SU-DHL-6 (cell line): Measurements from ENCODE around the gene PKNOX2.

ENCODE experiments used
- H2AFZ ChIP-seq: fragments of 200-600 bp; sonication (generic); 2 replicates; pipeline ENCODE4 v1.6.1; 2014; ENCODE audit warnings: low read depth, mild to moderate bottlenecking, moderate library complexity, mixed read lengths, antibody characterized with exemption, low read length; ENCODE audit not compliant: severe bottlenecking
- H3F3A ChIP-seq: fragments of 200-600 bp; shearing (Covaris generic); 2 replicates; pipeline ENCODE4 v1.6.0; 2016; ENCODE audit warnings: antibody characterized with exemption, mild to moderate bottlenecking; ENCODE audit not compliant: insufficient read depth
- H3K27ac ChIP-seq: fragments of 200-600 bp; sonication (generic); 2 replicates; pipeline ENCODE4 v1.5.1; 2016; ENCODE audit warnings: low read depth, mild to moderate bottlenecking, low read length, moderate library complexity, mixed read lengths
- H3K27me3 ChIP-seq: fragments of 200-600 bp; sonication (generic), shearing (Covaris generic); 2 replicates; pipeline ENCODE4 v1.6.0; 2014; ENCODE audit warnings: mild to moderate bottlenecking, low read length
- H3K36me3 ChIP-seq: fragments of 200-600 bp; sonication (generic); 2 replicates; pipeline ENCODE4 v1.6.1; 2014; ENCODE audit warnings: mild to moderate bottlenecking, low read length, mixed read lengths
- H3K4me2 ChIP-seq: fragments of 300-600, 200-600 bp; shearing (Covaris generic), sonication (generic); 2 replicates; pipeline ENCODE4 v1.6.0; 2014; ENCODE audit warnings: low read length, low read depth, mild to moderate bottlenecking; ENCODE audit not compliant: poor library complexity, severe bottlenecking
- H3K4me3 ChIP-seq: fragments of 200-600 bp; sonication (generic); 2 replicates; pipeline ENCODE4 v1.5.1; 2014; ENCODE audit warnings: antibody characterized with exemption, low read length, mild to moderate bottlenecking, mixed read lengths; ENCODE audit not compliant: insufficient read depth, poor library complexity, severe bottlenecking
- H3K79me2 ChIP-seq: fragments of 200-600 bp; sonication (generic); 2 replicates; pipeline ENCODE4 v1.6.1; 2014; ENCODE audit warnings: mild to moderate bottlenecking, low read length, moderate library complexity; ENCODE audit not compliant: insufficient read depth
- H3K9ac ChIP-seq: fragments of 200-600 bp; sonication (generic); 2 replicates; pipeline ENCODE4 v1.7.0; 2014; ENCODE audit warnings: mild to moderate bottlenecking, low read length
- H3K9me2 ChIP-seq: fragments of 200-600 bp; sonication (generic); replicated peaks from 2 replicates; pipeline ENCODE4 v1.6.1; 2014; ENCODE audit warnings: low read length; ENCODE audit not compliant: insufficient read depth
- H3K9me3 ChIP-seq: fragments of 200-600 bp; sonication (generic); 2 replicates; pipeline ENCODE4 v1.6.1; 2014; ENCODE audit warnings: low read length, mixed read lengths; ENCODE audit not compliant: insufficient read depth
- H4K20me1 ChIP-seq: fragments of 200-600 bp; sonication (generic); 2 replicates; pipeline ENCODE4 v1.6.1; 2014; ENCODE audit warnings: low read depth, mild to moderate bottlenecking, antibody characterized with exemption, low read length, moderate library complexity, mixed read lengths
- EZH2phosphoT487 ChIP-seq: fragments of 200-600 bp; sonication (generic), shearing (Covaris generic); conservative IDR thresholded peaks from 2 replicates; pipeline ENCODE4 v1.6.1; 2018; ENCODE audit warnings: mild to moderate bottlenecking, antibody characterized with exemption, low read length, moderate library complexity, mixed read lengths
- TF ChIP-seq, protein P1 (sequence below): fragments of 200-600 bp; sonication (generic); IDR thresholded peaks from one replicate; pipeline ENCODE4 v1.5.1; 2017; ENCODE audit warnings: antibody characterized with exemption, mild to moderate bottlenecking, low read length, moderate library complexity; ENCODE audit not compliant: insufficient read depth, poor library complexity, severe bottlenecking

The PKNOX2 gene

DNA sequence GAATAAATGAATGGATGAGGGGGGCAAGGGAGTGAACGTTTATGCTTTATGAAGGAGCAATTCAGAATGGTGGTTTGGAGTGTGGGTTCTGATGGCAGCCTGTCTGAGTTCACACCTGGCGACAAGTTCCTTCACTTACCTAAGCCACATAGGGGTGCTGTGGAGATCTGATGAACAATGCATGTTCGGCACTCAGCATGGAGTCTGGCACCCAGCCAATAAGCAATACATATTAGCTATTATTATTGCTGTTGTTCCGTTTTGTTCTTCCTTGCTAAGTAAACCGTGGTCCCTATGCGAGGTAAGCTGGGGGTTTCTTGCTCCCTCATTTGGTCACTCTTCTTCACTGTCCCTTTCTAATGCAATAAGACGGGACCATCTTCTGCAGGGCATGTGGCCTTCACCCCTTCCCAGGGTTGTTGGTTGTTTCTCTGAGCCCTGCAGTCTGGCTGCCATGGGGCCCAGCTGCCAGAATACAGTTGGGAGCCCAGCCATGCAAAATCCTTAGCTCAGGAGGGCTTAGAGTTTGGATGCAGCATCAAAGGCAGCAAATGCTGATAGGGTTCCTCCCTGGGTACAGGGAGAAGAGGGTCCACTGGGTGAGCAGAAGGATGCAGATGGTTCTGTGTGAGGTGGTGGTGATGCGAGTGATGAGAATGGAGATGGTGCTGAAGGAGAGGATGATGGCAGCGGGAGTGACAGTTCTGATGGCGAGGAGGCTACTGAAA lies 6.4 kb upstream of the PKNOX2 start:
- Histone ChIP-seq H3K9me2 (no peaks in the 10 kb centered on the region), H3K4me3 (no peak overlapping the region), H2AFZ (no peak overlapping the region), H3K27ac (no peak overlapping the region), H3K9me3 (peaks cover 5% of the 10 kb centered on the region; the same call in 1 of the 2 replicates), H3K36me3 (no peaks in the 10 kb centered on the region), H3F3A (no peaks in the 10 kb centered on the region), H3K4me2 (no peak overlapping the region), H4K20me1 (no peaks in the 10 kb centered on the region), H3K9ac (no peak overlapping the region), H3K79me2 (no peaks in the 10 kb centered on the region), H3K27me3 (no peaks in the 10 kb centered on the region)
- TF ChIP-seq, protein P1, sequence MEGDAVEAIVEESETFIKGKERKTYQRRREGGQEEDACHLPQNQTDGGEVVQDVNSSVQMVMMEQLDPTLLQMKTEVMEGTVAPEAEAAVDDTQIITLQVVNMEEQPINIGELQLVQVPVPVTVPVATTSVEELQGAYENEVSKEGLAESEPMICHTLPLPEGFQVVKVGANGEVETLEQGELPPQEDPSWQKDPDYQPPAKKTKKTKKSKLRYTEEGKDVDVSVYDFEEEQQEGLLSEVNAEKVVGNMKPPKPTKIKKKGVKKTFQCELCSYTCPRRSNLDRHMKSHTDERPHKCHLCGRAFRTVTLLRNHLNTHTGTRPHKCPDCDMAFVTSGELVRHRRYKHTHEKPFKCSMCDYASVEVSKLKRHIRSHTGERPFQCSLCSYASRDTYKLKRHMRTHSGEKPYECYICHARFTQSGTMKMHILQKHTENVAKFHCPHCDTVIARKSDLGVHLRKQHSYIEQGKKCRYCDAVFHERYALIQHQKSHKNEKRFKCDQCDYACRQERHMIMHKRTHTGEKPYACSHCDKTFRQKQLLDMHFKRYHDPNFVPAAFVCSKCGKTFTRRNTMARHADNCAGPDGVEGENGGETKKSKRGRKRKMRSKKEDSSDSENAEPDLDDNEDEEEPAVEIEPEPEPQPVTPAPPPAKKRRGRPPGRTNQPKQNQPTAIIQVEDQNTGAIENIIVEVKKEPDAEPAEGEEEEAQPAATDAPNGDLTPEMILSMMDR, result no peak
- no peak for TF ChIP-seq EZH2phosphoT487

DNA sequence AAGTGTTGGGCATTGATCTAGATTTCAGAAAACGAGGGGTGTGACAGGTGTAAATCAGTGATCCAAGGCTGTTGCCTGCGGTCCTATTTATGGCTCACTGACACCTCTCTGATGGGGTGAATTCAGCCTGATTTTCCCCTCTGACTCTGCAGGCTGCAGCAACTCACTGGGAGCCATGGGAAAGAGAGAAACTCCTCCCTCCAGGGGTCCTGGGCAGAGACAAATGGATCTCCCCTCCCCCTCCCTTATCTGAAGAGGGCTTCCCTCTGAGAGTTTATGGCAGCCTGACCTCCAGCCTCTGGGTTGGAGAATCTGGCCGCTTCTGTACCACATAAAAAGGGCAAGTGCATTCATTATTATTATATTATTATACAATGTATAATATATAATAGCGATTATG lies 1.8 kb upstream of the PKNOX2 start:
- H3K4me3 ChIP-seq, result no peak overlapping the region
- H3K79me2 ChIP-seq, result no peaks in the 10 kb centered on the region
- no peaks in the 10 kb centered on the region for H3F3A ChIP-seq
- H3K4me2 ChIP-seq, result no peak overlapping the region
- TF ChIP-seq EZH2phosphoT487, result no peak
- H3K27me3 ChIP-seq, result no peaks in the 10 kb centered on the region
- no peak overlapping the region for H2AFZ ChIP-seq
- H4K20me1 ChIP-seq, result no peaks in the 10 kb centered on the region
- no peak overlapping the region for H3K27ac ChIP-seq
- no peaks in the 10 kb centered on the region for H3K9me2 ChIP-seq
- no peaks in the 10 kb centered on the region for H3K9me3 ChIP-seq
- H3K36me3 ChIP-seq, result no peaks in the 10 kb centered on the region
- H3K9ac ChIP-seq, result no peak overlapping the region

DNA sequence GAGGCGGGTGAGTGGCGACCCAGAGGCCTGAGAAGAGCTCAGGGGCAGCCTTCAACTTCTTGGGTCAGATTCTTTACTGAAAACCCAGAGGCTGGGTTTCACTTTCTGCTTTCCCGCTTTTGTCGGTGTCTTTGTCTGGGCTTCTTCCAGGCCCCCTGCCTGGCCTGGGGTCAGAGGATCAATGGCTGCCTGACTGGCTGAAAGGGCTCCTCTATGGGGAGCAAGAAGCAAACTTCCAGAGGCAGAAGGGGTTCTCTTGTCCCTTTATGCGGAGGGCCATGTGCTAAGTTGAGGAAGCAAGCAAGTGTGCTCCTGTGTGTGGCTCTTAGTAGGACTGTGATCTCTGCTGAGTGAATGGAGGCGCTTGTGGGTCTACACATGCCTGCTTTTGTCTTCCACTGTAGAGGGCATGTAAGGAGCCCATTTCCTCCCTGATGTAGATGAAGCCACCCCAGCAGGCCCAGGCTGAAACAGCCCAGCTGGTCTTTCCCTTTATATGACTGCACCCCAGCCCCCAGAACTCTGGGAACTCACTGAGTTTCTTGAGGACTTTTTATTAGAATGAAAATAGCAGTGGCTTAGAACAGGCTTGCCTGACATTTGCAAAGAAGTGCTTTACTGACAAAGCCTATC lies 1.0 kb upstream of the PKNOX2 start:
- no peak overlapping the region for H3K4me2 ChIP-seq
- H3F3A ChIP-seq, result no peaks in the 10 kb centered on the region
- no peaks in the 10 kb centered on the region for H4K20me1 ChIP-seq
- no peaks in the 10 kb centered on the region for H3K9me2 ChIP-seq
- no peak overlapping the region for H3K9ac ChIP-seq
- H3K27me3 ChIP-seq, result no peaks in the 10 kb centered on the region
- no peaks in the 10 kb centered on the region for H3K79me2 ChIP-seq
- no peaks in the 10 kb centered on the region for H3K9me3 ChIP-seq
- no peaks in the 10 kb centered on the region for H3K36me3 ChIP-seq
- H3K4me3 ChIP-seq, result no peak overlapping the region
- TF ChIP-seq, protein P1, result no peak
- TF ChIP-seq EZH2phosphoT487, result no peak
- no peak overlapping the region for H3K27ac ChIP-seq
- no peak overlapping the region for H2AFZ ChIP-seq

DNA sequence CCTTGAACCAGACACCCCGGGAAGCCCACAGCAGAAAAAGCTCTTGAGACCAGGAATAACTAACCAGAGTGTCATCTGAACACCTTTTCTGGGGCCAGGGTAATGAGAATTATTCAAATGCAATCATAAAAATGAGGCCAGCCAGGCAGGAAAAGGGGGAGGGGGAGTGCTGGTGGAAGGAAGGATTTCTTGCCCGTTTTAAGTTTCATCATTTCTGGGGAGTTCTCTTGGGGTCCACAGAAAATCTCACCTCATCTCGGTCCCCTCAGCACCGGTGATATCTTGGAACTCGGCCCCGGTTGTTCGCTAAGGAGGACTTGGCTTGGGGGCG lies 495 bp upstream of the PKNOX2 start:
- Histone ChIP-seq H3K9ac (no peak overlapping the region), H2AFZ (no peak overlapping the region), H3F3A (no peaks in the 10 kb centered on the region), H3K9me2 (no peaks in the 10 kb centered on the region), H3K36me3 (no peaks in the 10 kb centered on the region), H3K9me3 (no peaks in the 10 kb centered on the region), H3K4me2 (no peak overlapping the region), H3K79me2 (no peaks in the 10 kb centered on the region), H3K27me3 (no peaks in the 10 kb centered on the region), H4K20me1 (no peaks in the 10 kb centered on the region), H3K27ac (no peak overlapping the region), H3K4me3 (no peak overlapping the region)
- no peak for TF ChIP-seq EZH2phosphoT487
- TF ChIP-seq, protein P1, result no peak
